ENCODE data around the gene ZEB1.

DNA sequence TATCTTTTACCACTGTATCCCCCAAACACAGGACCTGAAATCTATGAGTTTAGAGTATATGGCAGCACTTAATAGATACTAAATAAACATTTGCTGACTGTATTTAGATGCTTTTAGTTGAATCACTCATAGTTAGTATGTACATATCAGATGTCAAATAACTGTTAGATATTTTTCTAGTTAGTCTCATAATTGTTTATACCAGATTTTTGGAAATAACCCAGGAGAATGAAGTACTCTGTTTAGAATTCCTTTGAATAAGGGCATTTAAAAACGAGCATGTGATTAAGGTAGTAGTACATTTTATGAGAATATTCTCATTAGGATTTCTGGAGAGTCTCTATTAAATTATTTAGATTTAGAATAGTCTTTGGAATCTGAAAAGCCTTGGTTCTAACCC, 22.3 kb upstream of the ZEB1 start:
- TF ChIP-seq, protein P1, sequence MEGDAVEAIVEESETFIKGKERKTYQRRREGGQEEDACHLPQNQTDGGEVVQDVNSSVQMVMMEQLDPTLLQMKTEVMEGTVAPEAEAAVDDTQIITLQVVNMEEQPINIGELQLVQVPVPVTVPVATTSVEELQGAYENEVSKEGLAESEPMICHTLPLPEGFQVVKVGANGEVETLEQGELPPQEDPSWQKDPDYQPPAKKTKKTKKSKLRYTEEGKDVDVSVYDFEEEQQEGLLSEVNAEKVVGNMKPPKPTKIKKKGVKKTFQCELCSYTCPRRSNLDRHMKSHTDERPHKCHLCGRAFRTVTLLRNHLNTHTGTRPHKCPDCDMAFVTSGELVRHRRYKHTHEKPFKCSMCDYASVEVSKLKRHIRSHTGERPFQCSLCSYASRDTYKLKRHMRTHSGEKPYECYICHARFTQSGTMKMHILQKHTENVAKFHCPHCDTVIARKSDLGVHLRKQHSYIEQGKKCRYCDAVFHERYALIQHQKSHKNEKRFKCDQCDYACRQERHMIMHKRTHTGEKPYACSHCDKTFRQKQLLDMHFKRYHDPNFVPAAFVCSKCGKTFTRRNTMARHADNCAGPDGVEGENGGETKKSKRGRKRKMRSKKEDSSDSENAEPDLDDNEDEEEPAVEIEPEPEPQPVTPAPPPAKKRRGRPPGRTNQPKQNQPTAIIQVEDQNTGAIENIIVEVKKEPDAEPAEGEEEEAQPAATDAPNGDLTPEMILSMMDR (IDR thresholded peaks at IDR 0.05; ENCODE audit: insufficient read depth, low read length, poor library complexity, severe bottlenecking) = no peak
- no peak for TF ChIP-seq EZH2phosphoT487 (conservative IDR thresholded peaks at IDR 0.05; ENCODE audit: low read length)
